Stimulated activated CD4-positive, alpha-beta T cell treated with anti-CD3 and anti-CD28 coated beads, TNF-alpha, amount 100 ng/mL, for 48 hours (primary cell): Measurements from ENCODE around the gene ZNF438.

ENCODE experiments used
- DNase-seq, 3 donors: peaks; one replicate each; pipeline ENCODE4 v3.0.0-alpha.2; 2020; ENCODE audit warnings: low read depth in 3 of 3

The ZNF438 gene

DNA sequence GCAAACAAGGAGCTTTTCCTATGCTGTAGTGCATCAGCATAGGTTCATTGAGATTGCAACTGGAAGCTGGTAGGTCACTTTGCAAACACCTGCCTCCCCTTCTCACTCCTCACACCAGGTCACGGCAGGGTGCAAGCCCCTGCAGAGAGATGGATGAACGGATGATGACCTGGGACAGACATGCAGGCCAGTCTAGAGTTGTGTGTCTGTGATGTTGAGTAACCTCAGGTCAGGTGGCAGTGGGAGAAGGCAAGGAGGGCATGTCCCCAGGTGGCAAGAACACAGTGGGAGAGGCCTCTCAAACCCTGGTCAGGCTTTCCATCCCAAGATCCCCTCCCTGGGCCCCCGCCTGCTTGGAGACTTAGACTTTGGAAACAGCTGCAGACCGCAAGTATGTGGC is 205.0 kb downstream of the ZNF438 start:
- no peak for DNase-seq

DNA sequence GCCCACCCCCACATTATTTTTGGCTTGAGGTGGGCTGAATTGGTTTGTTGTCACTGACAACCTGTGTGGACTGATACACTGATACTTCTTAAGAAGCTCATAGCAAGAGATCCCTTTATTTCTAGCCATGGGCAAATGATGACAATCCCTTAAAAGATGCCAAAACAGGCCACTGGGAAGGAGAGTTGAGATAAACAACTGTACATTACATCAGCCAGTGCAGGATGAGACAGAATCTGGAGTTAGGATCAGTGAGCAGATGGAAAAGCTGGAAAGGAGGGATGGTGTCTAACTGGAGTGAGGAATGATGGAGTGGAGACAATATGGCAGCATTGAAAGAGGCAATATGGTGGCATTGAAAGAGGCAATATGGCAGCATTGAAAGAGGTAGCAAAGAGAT is 206.2 kb downstream of the ZNF438 start:
- DNase-seq, result no peak

DNA sequence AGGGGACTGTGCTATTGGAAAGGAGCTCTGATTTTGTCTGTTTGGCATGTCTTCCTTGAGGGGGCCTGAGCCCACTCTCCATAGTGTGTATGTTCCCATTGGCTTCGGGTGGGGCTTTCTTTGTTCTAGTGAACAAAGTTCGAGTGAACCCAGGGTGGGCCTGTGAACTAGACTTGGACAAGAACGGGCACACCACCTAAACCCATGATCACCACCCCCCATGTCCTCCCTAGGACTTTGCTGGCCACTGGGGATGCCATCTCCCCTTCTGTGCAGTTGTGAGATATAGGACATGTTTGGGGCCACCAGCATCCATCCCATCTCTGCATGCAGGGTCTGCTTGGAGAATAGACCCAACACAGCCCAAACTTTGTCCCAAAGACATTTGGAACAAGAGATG is 206.6 kb downstream of the ZNF438 start:
- no peak for DNase-seq

DNA sequence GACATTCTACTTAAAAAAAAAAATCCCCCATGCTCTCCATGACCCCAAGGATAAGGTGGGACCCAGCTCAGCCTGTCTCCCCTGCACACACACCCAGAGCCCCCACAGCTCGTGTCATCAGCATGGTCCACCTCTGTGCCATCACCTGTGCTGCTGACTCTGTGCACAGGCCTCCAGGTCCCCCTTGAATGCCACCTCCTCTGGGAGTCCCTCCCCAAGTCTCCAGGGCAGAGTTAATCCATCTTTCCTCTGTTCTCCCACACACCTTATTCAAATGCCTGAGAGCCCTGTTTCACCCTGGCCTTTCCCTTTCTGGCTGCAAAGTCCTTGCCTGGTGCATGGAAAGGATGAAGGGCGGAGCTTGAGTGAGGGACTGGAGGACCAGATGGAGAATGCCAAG is 208.0 kb downstream of the ZNF438 start:
- no peak for DNase-seq

DNA sequence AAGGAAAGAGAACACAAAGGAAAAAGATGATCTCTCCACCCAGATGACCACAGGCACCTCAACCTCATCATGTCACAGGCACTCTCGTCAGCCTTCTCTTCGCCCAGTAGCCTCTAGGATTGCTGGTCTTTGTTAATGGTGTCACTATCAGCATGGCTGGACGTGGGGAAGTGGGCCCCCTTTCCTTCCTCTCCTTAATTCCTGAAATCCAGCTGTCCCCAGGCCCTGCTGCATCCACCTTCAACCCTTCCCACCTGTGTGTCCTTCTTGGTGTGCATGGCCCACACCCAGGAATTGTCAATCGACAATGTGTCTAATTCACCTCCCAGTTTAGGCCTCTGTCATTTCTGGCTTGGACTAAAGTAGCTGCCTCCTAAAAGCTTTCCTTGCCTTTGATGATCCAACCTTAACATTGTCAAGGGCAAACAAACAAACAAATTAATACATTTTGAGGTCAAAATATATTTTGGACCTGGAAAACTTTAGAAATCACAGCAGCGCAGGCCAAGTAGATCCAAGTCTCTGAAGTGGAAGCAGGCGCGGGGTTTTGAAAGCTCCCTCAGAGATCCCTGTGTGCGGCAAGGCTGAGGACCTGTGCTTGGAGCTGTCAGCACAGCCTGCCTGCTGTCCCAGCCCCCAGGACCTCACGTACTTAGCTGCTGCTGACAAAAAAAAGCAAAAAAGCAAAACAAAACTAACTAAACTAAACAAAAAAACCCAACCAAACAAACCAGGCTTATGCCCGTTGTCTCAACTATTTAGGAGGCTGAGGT is 208.8 kb downstream of the ZNF438 start:
- no peak for DNase-seq

DNA sequence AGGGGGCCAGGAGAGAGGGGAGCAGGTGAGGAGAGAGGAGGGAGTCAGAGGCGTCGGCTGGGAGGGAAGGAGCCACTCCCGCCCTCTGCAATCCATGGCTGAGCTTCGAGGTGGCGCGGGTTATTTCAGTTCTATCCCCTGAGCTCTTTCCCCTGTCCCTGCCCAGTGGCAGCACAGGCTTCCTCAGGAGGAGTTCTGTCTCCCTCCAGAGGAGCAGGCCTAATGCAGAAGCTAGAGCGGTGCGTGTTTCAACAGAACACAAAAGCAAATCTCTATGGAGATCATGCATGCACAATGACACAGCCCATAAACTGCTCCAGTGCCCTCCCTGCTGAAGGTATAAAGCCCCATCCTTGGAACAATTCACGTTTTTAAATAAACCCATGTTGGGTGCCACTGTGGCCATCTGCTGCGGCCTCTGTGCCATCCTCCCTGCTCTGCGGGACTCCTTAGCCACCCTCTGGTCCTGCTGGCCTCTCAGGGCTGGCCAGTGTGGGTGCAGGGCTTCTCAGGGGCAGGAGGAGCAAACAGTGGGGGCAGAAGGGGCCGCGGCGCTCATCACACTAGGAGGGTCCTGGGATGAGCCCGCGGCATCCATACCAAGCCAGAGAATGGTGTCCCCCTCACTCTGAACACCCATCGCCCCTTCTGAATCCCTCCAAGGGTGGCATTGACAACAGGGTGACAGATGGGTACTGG is 209.5 kb downstream of the ZNF438 start:
- no peak for DNase-seq

DNA sequence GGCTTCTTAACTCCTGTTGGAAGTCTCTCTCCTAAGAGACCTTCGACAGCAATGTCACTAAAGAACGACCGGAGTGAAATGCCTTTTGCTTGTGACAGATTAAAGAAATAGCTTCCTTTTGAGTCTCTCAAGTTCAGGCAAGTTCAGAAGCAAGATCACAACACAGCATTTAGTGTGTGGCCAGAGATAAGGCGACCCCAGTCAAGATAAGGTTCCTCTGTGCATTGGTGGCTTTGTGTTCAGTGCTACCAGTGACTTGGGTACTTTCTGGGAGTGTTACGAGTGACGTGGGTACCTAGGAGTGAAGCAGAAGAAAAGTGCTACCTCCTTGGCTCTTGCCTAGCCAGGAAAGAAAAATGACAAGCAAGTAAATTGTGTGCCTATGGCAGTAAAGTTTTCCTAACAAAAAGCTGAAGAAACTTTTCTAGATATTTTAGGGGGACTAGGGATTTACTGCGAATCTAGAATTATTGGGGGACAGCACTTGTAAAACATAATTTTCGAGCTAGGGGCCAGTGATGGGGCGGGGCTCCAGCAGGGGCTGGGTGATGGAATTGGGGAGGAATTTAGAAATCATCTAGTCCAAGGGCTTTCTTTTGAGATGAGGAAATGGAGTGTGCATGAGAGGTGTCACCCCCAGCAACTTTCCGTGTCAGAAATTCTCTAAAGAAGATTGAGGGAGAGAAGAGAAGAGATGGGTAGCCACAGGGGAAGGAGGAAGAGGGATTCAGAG is 210.2 kb downstream of the ZNF438 start:
- DNase-seq, result no peak

DNA sequence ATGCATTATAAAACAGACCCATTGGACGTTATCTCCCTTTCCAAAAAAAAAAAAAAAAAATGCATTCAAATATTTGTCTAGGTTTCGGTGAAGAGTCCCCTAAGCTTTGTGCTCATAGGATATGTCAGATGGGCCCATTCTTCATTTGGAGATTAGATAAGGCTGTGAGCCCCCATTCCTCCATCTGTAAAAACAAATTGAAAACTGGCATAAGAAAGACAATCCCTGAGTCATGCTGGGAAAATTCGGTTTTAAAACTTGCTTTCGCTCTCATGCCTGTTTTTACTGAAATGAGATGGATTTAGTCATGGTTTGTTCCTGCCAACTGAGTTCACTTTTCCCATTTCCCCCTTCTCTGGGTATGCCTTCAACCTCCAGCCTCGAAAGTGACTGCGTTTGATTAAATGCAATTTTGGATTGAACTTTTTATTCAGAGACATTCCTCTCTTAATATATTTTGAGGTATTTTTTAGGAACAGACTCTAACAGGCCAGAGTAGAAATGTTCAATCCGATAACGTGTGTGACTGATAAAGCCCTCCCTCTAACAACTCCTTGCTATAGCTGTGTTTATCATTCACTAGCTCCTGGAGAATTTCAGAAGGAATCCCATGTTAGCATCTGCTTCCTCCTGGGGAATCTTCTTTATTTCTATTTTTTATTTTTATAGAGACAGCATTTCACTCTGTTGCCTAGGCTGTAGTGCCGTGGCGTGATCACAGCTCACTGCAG is 211.2 kb downstream of the ZNF438 start:
- DNase-seq, result no peak

DNA sequence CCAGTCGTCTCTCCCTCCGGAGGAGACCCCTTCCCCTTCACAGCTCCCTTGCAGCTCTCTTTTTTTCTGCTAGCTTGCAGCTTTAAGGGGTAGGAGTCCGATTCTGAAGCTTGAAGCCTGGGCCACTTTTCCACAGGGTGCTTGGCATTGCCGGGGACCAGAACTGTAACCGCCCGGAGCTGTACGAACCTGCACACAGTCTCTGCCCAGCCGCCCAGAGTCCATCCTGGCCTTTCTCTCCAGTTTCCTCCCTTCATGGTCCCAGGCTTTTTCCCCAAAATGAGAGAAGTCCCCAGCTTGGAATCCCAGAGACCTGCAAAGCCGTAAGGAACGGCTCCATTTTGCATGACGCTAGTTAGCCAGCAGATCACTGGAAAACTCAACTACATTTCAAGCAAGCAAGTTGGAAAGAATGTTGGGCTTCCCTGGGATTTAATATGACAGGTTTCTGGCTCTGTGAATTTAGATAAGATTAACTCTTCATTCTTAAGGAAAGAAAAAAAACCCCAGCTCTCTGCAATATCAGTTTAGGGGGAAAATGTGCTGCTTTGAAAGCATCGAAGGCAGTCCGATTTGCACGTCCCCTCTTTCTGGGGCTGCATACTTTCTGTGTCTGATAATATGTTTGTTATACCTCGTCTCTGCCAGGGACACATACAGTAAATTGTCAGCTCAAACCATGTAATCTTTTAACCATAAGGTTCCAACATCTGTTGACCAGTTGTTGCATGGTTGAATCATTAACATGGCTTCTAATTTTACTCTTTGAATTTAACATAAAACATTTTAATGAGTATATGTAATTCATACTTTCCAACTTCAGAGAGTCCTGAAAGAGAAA is 212.1 kb downstream of the ZNF438 start:
- no peak for DNase-seq

DNA sequence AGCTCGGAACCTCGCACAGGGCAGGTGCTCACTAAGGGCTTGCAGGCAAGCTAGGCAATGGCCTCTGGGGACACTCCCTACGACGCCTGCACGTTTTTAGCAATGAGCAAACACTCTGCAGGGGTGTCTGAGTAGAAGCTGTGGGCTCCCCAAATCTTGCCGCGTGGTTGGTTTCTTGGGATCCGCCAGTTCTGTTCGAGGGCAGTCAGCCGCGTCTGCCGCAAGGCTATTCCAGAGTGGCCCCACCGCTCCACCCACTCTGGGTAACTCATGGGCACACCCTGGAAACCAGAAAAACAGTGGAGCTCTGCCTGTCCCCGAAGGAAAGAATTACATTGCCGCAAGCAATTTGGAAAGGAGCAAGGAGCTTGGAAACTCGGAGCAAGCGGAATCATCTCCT is 212.8 kb downstream of the ZNF438 start:
- no peak for DNase-seq

DNA sequence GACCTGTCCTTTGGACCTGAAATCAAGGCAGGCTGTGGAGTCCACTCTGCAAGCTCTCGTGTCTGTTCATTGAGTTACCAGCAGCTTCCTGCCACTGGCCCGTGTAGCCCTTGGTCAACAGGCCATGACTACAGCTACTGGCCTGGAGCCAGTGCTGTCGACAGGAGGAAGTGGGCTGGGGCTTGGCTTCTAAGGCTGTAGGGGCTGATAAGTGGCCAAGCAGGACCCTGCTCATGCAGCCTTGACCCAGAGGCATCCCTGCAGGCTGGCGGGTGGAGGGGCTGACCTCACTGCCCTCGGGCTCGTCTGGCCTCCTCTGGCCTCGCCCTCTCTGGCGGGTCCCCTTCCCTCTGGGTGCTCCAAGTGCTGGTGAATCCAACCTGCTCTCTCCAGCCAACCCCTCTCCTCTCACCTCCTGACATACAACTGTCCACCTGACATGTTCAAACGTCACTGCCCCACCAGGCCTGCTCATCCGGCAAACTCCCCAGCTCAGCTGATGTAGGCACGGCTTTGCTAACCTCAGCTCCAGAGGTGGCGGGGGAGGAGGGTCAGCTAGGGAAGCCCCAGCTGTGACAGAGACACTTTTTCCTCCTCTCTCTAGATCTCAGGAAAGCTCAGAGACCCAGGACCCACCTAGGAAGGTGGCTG is 213.5 kb downstream of the ZNF438 start:
- DNase-seq, result no peak

DNA sequence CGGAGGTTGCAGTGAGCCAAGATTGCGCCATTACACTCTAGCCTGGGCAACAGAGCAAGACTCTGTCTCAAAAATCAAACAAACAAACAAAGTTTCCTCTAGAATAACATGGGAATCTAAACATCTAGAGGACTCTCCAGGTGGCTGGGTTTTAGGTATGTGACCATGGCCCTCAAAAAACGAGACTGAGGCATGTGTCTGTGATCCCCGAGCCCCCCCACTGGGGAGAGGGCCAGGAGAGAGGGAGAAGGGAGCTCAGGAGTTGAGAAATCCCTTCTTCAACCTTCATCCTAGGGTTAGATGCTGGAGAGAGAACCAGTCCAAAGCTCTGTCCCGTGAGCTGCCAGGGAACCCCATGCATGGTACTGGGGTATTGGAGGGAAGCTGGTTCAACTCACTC is 214.1 kb downstream of the ZNF438 start:
- DNase-seq, result no peak

DNA sequence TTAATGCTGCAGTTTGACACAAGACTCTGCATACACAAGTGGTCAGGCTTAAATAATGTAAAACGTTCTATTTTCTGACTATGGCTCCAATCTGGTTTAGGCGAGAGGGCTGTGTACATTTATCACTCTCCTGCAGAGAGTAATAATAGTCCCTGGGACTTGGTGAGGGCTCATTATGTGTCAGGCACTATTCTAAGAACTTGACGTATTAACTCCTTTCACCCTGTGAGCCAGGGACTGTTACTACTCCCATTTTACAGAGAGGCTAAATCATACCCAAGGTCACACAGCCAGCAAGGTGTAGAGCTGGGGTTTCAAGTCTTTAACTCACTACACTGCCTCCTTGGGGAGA is 214.9 kb downstream of the ZNF438 start:
- no peak for DNase-seq

DNA sequence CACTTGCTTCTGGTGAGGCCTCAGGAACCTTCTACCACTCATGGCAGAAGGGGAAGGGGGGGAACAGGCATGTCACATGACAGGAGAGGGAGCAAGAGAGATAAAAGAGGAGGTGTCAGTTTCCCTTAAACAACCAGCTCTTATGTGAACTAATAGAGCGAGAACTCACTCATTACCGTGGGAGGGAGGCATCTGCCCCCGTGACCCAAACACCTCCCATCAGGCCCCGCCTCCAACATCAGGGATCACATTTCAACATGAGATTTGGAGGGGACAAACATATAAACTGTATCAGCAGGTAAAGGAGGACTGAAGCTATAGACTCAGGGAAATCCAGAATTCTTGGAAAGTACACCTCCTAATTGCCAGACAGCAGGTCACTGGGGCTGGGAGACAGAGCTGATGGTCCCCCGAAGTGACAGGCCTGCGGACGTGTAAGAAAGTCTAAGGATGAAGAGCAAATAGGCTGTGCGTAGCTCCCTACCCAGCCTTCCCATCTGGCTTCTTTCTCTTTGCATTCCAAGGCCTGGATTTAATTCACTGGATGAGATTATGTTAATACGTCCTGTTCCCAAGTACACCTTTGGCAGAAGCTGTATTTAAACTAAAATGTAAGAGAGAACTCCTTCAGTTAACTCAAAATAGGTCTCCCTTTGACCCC is 215.4 kb downstream of the ZNF438 start:
- DNase-seq, result no peak

DNA sequence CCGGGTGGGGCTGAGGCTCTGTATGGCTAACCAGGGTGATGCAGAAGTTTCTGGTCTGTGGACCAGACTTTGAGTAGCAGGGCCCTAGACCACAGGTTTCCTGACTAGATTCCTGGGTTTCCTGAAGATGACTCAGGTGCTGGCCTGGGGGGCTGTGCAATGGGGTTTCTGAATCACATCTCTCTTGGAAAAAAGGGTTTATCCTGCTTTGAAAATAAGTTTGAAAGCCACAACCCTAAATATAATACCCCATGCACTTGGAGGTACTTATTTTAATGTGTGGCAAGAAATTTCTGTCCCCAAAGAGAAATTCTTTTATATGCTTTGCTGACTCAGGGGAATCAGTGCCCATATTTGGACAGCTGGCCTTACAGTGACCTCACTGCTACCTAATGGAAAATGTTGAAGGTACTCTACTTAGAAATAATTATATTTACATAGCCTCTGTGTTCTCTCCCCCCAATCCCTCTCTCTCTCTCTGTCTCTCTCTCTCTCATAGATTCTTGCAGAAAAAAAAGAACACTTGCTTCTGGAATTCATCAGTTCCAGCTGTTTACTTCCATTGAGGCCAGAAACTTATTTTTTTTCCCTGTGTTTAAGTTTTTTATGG is 217.7 kb downstream of the ZNF438 start:
- DNase-seq, result no peak

DNA sequence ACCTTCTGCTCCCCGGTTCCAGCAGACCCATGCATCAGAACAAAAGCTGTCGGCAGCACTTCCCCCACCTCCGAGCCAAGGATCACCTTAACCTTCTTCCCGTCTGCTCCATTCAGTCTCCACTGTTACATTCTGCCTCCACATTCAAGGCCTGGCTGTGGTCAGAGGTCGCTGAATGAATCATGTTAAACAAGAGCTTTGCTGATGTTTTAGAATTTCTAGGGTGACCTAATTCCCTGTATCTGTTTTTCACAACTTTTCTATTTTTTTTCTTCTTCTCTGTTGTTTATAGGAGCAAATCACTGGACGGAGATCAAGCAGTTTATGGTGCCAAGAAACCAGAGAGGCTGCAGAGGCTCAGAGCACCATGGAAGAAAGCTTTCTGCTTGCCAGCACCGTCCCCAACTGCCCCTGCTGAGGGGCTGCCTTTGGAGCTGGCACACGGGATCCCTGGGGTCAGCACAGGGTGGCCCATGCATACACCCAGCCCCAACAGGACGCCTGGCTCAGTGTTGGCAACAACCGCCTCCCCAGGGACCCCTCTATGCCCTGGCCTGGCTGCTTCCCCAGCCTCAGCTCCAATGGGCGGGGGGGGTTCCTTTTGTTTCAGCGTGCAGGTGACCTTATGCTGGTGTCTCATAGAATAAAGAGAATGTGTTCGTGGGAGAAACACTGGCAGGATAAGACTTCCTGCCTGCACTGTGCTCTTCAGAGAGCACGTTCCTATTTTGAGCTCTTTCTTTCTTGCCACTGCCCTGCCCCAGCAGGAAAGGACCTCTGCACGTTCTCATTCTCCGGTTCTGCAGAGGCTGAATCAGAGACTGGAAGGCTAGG is 219.4 kb downstream of the ZNF438 start:
- DNase-seq, result no peak

DNA sequence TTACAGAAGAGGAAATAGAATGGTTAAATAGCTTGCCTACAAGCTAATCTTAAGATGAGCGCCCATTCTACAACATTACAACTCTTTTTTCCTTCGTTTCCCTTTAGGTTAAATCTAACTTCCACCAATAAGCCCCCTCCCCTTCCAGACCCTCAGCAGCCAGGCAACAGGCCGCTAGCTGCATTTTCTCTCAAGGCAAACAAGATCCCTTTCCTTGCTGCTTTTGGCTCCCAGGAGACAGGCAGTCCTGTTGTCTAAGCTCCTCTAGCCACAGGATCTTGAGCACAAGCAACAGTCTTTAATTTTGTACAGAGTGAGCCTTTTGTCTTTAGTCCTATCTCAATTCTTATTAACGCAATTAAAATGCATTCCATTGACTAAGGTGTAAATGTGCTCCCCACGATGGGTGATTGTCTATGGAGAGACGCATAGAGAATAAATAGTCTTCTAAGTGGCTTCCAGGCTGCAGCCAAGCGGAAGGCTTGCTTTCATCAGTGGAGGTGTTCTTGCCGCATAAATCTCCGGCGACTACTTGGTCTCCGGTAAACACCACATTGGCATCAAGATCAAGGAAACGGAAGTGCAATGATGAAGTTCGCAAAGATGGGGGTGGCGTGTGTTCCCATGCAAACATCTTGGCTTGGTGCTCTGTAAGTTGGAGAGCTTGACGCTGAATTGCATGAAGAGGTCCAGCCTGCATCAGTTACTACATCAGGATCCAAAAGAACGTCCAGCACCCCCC is 220.2 kb downstream of the ZNF438 start:
- no peak for DNase-seq

DNA sequence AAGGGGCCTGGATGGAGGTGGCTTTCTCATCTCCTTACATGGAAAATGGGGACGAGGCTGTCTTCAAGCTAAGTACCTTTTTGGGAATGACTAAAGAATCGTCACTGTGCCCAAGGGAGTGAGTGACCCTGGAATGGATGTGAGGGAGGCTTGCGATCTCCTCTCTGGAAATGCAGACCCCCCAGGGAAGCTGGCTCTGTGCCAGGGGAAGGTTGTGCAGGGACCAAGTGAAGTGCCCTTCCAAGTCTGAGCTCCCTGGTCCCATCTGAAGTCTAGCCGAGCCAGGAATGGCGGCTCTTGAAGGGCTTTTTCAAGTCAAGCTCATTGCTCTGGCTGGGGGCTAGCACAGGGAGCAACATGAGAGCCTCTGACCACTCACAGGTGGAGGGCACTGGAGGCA is 221.2 kb downstream of the ZNF438 start:
- no peak for DNase-seq
